Midbrain (tissue), 1 donor: ENCODE measurements around the gene DGCR2.
"Not testable (repeated sequence)": the region's sequence is repeated elsewhere in the genome, so short reads cannot be mapped to it uniquely, and the experiment has no call there.

Experiments used
- DNase-seq: peaks from one replicate; lab custom pipeline; 2025; lab: John Stamatoyannopoulos, UW

DGCR2 gene, protein sequence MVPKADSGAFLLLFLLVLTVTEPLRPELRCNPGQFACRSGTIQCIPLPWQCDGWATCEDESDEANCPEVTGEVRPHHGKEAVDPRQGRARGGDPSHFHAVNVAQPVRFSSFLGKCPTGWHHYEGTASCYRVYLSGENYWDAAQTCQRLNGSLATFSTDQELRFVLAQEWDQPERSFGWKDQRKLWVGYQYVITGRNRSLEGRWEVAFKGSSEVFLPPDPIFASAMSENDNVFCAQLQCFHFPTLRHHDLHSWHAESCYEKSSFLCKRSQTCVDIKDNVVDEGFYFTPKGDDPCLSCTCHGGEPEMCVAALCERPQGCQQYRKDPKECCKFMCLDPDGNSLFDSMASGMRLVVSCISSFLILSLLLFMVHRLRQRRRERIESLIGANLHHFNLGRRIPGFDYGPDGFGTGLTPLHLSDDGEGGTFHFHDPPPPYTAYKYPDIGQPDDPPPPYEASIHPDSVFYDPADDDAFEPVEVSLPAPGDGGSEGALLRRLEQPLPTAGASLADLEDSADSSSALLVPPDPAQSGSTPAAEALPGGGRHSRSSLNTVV

DNA sequence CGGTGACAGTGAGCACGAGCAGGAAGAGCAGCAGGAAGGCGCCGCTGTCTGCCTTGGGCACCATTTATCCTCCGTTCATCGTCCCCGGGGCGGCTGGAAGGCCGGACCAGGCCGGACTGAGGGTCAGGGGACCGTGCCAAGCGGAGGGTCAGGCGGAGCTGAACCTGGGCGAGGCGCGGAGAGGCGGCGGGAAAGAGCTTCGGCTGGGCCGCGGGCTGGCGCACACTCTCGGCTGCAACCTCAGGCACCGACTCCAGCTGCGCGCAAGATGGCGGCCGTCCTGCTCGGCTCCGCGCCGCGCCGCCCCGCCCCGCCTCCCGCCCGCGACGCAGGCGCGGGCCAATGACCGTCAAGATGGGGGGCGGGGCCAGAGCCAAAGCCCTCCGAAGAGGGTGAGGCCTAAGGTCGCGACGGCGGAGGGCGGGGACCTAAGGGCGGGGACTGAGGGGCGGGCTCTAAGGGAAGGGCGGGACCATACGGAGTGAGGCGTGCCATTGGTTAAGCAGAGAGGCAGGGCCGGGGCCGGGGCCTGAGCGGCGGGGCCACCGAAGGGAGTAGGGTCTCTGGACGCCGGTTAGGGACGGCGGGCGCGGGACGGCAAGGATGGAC is at the start of gene DGCR2:
Gene DGCR2 (minus strand): TSS at position 270 of the 609 bp plus-strand sequence. CDS start 206 bp downstream, at position 64.
- DNase-seq = peak; percentile 97

GRCh38 chr22:19169947-19170318 is 47.7 kb upstream of the DGCR2 start:
- no peak for DNase-seq

DNA sequence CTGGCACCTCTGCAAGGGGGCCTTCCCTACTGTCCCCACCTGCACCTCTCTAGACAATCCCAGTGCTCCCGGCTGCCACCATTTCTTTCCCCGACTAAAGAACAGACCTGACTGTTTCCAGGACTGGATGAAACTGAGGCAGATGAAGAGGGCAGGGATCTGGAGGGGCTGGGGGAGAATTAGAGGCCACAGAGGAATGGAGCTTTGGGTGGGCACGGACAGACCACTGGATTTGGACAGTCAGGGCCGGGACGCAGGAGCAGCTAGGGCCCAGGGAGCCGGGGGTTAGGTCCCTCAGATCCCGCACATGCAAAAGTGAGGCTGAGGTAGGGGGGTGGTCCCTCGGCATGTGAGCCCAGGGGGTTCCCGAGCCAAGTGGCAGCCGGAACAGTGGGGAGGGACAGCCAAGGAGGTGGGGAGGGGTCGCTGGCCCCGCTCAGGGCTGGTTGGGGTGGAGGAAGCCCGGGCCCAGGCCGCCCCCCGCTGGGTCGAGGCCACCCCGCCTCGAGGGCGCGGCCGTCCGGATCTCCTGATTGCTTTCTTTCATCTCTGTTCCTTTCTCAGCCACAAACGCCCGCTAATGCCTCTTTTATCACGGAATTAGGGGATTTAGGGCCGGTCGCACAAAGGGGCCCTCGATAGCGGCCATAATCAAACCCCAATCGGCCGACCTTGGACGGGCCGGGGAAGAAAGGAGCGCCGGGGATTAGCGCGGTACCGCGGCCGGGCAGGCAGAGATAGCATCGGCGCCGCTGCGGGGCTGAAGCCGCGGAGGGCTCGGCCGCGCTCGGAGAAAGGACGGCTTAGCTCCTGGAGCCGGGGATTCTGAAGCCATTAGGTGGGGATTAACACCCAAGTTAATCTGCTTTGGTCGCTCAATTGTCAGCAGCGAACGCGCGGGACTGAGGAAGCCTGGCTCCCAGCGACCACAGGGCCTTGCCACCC is 47.1 kb upstream of the DGCR2 start:
- no peak for DNase-seq

- DNase-seq = no peak
These were observed 46.1 kb upstream of the DGCR2 start for GRCh38 chr22:19168088-19168890.

DNA sequence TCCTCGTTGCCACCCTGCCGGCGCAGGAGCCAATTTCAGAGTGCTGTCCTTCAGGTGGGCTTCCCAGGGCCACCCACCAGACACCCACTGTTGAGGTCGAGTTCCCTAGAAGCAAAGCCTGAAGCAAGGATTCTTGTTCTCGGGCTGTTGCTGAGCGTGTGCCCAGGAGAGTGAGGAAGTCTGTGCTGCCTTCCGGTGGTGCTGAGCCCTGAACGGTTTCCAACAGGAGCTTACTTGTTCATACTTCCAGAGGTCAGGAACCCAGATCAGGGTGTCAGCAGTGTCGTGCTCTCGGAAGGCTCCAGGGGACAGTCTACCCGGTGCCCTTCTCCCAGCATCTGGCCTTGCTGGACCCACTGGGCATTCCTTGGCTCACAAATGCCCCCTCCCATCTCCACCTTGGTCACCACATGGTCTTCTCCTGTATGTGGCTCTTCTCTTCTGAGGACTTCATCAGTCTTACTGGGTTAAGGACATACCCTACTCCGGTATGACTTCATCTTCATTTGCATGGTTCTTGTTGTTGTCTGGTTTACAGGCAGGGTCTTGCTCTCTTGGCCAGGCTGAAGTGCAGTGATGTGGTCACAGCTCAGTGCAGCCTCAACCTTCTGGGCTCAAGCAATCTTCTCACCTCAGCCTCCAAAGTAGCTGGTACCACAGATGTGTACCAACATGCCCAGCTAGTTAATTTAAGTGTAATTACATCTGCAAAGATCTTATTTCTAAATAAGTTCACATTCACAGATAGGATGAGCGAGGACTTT is 45.1 kb upstream of the DGCR2 start:
- DNase-seq = no peak

GRCh38 chr22:19166421-19166820 is 44.2 kb upstream of the DGCR2 start:
- no peak for DNase-seq

- no peak for DNase-seq
These were observed 42.2 kb upstream of the DGCR2 start for GRCh38 chr22:19164425-19164824.

- DNase-seq = not testable (repeated sequence)
These were observed 36.4 kb upstream of the DGCR2 start for GRCh38 chr22:19158649-19159048.

DNA sequence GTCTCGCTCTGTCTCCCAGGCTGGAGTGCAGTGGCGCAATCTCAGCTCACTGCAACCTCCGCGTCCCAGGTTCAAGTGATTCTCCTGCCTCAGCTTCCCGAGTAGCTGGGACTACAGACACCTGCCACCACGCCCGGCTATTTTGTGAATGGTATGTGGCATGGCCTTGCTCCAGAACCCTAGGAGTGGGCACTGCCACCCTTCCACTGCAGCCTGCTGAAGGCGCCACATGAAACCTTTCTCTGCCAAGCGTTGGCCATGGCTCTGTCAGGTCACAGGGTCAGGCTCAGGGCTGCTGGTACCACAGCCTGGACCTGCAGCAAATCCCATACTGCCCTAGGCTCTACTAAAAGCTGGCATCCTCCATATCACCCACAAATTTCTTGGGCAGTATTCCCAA is 33.9 kb upstream of the DGCR2 start:
- not testable (repeated sequence) for DNase-seq

DNA sequence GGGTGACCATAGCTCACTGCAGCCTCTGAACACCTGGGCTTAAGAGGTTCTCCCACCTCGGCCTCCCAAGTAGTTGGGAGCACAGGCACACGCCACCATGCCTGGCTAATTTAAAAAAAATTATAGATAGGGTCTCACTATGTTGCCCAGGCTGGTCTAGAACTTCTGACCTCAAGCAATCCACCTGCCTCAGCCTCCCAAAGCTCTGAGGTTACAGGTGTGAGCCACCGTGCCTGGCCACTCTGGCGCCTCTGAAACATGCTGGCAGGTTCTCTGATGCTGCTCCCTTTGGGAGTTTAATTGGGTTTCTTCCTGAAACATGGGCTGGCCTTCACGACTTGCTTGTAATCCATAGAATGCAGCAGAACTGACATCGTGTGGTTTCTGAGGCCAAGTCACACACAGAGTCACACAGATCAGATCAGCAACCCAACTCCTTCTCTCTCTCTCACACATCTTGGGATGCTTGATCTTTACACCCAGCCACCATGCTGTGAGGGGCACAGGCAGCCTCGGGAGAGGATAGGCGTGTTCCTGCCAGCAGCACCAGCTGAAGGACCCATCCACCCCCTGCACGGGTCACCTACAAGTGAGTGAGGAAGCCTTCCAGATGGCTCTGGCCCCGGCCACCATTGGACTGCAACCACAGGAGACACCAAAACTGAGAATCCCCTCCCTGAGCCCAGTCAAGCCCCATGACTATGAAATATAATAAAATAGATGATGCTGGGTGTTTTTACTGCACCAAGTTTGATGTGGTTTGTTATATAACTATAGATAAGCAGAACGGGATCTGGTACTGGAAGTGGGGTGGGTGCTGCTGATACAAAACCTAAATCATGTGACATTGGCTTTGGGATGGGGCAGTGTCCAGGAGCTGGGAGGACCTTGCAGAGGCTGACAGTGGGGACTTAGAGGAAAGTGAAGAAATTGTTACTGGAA is 31.0 kb upstream of the DGCR2 start:
- no peak for DNase-seq

DNA sequence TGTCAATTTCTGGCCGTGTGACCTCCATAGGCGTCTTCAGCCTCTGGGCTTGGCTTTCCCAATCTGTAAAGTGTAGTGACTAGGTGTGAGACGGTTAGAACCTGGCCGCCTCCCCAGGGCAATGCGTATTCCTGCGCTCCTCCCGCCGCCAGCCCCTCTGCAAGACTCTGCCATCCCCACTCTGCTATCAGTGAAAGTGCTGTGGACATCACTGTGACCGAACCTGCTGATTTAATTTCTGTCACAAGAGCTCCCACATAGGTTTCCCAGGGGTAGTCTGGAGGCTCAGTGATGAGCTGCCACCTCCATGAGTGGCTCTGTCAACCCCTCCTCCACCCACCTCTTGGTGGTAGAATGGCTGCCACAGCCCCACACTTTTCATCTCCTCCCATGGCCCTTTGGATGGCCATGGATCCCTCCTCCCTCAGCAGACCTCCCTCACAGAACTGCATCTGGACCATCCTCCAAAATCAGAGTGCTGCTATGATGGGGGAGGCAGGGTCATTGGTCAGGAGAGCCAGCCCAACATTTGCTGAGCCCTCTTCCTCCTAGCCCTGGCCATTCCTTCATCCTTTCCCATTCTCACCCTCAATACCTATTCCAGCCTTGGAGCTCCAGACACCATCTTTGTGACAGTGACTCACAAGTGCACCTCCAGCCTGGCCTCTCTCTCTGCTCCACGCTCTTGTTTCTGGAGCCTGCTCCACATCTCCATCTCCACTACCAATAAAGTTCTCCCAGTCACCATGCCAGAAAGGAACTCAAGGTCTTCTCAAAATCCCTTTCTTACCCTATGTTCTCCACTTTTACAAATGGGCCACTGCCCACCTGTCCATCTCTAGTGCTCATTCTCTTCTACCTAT is 29.3 kb upstream of the DGCR2 start:
- DNase-seq = no peak

DNA sequence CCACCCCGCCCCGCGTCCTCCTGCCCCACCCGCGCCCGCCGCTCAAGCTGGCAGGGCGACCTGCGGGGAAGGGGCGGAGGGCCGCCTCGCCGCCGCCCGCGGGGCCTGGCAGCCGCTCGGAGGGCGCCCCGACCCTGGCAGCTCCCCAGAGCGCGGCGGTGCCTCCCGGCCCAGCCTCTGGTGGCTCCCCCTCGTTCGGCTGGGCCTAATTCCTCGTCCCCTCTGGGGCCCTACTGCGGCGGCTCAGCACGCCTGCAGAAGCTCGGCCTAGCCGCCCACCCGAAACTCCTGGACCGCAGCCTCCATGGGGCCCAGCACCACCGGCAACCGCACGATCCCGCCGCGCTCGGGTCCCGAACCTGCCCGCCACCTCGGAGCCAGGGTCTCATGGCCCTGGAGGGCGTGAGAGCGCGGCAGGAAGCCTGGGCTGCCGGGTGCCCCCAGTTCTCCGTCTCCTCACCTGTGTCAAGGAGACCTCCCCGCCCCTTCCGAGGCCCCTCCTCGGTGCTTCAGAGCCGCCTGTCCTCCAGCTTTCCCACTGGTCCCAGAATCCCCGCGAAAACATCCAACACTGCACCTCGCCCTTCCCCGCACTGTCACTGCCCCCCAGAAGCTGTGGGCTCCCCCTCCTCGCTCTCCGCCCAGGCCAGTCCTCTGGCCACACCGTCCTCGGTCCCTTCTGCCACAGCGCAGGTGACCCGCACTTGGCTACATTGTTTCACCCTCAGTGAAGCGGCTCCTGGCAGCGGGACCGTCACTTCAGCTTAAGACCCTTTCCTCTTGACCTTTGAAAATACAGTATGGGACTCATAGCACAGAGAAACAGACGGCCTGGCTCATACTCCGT is 28.5 kb upstream of the DGCR2 start:
- DNase-seq = no peak

DNA sequence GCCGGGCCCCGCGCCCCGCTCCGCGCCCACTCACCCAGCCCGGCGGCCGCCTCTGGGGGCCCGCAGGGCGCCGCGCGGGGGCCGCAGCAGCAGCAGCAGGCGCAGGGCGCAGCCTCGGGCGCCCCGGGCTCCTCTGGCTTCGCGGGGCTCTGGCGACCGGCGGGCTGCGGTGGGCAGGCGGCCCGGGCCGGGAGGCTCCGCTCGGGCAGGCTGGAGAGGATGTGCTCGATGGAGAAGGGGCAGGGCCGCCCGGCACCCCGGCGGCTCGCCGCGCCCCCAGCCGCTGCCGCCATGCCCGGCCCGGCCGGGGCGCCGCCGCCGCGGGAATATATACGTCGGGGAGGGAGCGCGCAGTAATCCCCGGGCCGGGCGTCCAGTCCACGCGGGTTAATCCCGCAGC is 27.8 kb upstream of the DGCR2 start, which contains the start of gene GSC2:
Gene GSC2 (minus strand): TSS at position 302 of the 400 bp plus-strand sequence. CDS start 9 bp downstream, at position 293.
- DNase-seq = no peak

DNA sequence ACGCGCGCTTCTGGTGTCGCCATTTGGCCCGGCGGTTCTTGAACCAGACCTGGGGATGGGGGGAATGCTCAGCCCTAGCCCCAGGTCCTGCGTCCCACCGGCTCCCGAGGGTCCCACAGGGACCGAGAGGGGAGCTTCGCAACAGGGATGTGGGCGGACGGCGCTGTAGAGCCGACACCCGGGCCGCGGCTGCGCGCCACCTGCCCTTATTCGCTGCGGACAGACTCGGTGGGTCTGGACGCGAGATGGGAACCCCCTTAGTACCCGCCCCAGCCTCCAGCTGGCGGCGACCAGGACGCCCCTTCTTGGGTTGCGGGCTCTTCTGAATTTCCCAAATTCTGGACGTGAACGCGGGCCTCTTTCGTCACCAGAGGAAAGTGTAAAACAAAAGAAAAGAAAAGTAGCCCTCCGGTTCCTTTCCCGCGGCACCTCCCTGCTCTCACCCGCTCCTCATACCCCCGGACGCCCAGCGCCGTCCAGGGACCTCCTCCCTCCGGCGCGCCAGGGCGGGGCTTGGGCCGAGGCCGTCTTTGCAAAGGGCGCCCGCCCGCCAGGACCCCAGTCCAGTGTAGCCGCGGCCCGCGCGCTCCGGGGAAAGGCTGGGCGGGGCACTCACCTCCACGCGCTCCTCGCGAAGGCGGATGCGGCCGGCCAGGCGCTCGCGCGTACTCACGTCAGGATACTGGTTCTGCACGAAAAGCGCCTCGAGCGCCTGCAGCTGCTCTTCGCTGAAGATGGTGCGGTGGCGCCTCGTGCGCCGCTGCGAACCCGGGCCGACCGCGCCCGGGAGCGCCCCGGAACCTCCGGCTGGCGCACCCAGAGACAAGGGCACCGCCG is 27.1 kb upstream of the DGCR2 start:
- no peak for DNase-seq

DNA sequence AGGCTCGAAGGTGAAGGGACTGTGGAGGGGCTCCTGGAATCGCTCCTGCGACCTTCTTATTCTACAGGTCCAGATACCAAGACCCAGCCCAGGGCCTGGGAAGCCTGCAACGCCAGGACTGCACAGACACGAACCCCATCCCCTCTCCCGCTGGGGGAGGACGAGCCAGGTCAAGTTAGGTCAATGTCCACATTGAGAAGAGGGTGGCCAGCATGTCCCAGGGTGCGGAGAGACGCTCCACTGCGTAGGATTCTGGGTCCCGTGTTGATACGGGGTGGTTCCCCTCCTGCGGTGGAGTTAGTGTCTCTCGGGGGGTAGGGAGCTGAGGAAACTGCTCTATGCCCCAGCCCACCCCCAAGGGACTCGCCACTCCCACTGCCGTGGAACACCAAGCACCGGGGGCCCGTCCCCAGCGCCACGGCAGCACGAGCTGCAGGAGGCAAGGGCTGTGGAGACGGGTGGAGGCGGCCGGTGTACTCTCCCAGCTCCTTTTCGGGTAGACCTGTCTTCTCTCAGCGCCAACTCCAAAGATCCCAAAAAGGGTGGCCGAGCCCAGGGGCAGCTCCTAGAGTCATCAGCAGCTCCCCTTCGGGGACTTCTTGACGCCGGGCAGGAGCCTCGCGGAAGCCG is 26.3 kb upstream of the DGCR2 start:
- DNase-seq = no peak

- no peak for DNase-seq
These were observed 25.1 kb upstream of the DGCR2 start for GRCh38 chr22:19147195-19147780.
